OCI-LY1 (cell line): ENCODE data around the gene TLCD3B.

Source experiments
- EZH2 ChIP-seq: fragments of 200-600 bp; sonication (generic), shearing (Covaris generic); IDR thresholded peaks from 2 replicates; pipeline ENCODE4 v1.8.0; 2017; ENCODE audit warnings: borderline replicate concordance, mixed run types, mild to moderate bottlenecking, antibody characterized with exemption, low read length, moderate library complexity, mixed read lengths
- TF ChIP-seq, protein P1 (sequence below): fragments of 200-600 bp; sonication (generic), shearing (Covaris generic); IDR thresholded peaks from 2 replicates; pipeline ENCODE4 v1.5.1; 2017; ENCODE audit warnings: mild to moderate bottlenecking, antibody characterized with exemption, low read length, moderate library complexity, mixed read lengths

DNA sequence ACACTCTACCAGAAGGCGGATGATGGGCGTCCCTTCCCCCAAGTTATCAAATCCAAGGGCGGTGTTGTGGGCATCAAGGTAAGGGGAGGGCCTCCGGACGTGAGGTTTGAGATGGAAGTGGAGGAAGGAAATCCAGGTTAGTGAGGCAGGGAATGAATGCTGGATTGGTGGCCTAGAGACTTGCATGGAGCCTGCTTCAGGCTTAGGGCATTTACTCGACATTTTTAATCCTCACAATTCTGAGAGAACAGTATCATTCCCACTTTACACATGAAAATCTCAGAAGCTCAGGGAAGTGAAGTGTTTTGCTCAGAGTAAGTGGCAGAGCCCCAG lies 36.5 kb upstream of the TLCD3B start:
- TF ChIP-seq, protein P1, sequence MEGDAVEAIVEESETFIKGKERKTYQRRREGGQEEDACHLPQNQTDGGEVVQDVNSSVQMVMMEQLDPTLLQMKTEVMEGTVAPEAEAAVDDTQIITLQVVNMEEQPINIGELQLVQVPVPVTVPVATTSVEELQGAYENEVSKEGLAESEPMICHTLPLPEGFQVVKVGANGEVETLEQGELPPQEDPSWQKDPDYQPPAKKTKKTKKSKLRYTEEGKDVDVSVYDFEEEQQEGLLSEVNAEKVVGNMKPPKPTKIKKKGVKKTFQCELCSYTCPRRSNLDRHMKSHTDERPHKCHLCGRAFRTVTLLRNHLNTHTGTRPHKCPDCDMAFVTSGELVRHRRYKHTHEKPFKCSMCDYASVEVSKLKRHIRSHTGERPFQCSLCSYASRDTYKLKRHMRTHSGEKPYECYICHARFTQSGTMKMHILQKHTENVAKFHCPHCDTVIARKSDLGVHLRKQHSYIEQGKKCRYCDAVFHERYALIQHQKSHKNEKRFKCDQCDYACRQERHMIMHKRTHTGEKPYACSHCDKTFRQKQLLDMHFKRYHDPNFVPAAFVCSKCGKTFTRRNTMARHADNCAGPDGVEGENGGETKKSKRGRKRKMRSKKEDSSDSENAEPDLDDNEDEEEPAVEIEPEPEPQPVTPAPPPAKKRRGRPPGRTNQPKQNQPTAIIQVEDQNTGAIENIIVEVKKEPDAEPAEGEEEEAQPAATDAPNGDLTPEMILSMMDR = no peak
- no peak for TF ChIP-seq EZH2
